Mucosa of descending colon (tissue), 3 donors: Measurements from ENCODE around the gene CCR3. TPM values are rescaled to one million over a fixed set of nuclear protein-coding genes. Genes with fewer than 3 reads are reported as not detected.

ENCODE experiments used
- ATAC-seq: fragments of 200-7000 bp; cut with Tn5 transposase; one replicate; pipeline ENCODE4 v1.9.1; 2020; ENCODE audit warnings: mild to moderate bottlenecking, moderate library complexity
- DNase-seq, 3 donors: peaks; one replicate each; pipeline ENCODE4 v3.0.0-alpha.2; 2020
- H3K36me3 ChIP-seq: fragments of 200-600 bp; one replicate; pipeline ENCODE4 v1.8.0; 2021; ENCODE audit warnings: low read depth, mild to moderate bottlenecking
- H3K4me1 ChIP-seq: fragments of 200-600 bp; one replicate; pipeline ENCODE4 v1.8.0; 2021; ENCODE audit warnings: low read depth, mild to moderate bottlenecking
- H3K4me3 ChIP-seq: fragments of 200-600 bp; one replicate; pipeline ENCODE4 v1.8.0; 2021; ENCODE audit warnings: mild to moderate bottlenecking
- H3K9me3 ChIP-seq: fragments of 200-600 bp; one replicate; pipeline ENCODE4 v1.8.0; 2021; ENCODE audit warnings: mild to moderate bottlenecking
- CTCF ChIP-seq: fragments of 200-600 bp; IDR thresholded peaks from one replicate; pipeline ENCODE4 v1.8.0; 2022; ENCODE audit warnings: antibody characterized with exemption, mild to moderate bottlenecking
- intact Hi-C, 2 donors: fragments of 100-400 bp; cut with DNase I in 1 of 2; cut with micrococcal nuclease in 1 of 2; formaldehyde crosslinking; loops; one replicate each; pipeline versions ENCODE4 v1.11.0 to v1.11.1; 2022; cut with DNase I, micrococcal nuclease
- total RNA-seq, 3 donors: library from RNA; stranded (reverse); fragmentation: NEBNext Ultra II Directional in 2 of 3; extraction: Animal tissue kit (Norgen Biotek cat#: 25700) in 2 of 3; gene quantifications; one replicate each; pipeline versions ENCODE4 v1.2.1 to v1.2.4, GENCODE V29; 2021 to 2023
- donor health status: DM: no; HTN: no; CAD: no; lungs with moderate emphysema.
- donor health status: DM: no; HTN: no; CAD: no.
- donor health status: DM: no; HTN: yes; CAD: no.

The CCR3 gene
- total RNA-seq, 3 donors from 2014 or later = 0.67 TPM; not detected in 2

- no peak for TF ChIP-seq CTCF
- H3K36me3 ChIP-seq = no peaks in the 10 kb centered on the region
- no peak for ATAC-seq
- no peak for DNase-seq
- no peaks in the 10 kb centered on the region for H3K9me3 ChIP-seq
- H3K4me3 ChIP-seq = no peak overlapping the region
- H3K4me1 ChIP-seq = no peaks in the 10 kb centered on the region
- intact Hi-C loops = no loop called here
These were observed 58.2 kb downstream of the CCR3 start for GRCh38 chr3:46300461-46300789.

- ATAC-seq = peak; percentile 15
These were observed 59.0 kb downstream of the CCR3 start for GRCh38 chr3:46301122-46301835.

DNA sequence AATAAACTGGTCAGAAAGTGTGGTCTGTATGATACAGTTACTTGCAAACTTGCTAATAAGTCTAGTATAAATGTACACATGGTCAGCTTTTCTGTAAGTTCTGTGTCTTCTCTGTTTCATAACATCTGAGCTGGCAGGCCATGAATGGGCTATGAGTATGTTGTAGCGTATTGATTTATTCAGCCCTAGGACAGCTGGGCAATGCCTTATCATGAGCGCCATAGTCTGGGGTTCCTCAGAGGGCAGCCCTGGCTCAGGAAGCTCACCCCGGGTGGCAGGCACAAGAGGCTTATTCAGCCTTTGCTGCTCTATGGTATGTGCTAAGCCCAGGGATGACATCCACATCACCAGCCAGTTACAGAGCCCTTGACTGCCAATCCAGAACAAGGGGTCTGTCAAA, 61.0 kb downstream of the CCR3 start:
- Histone ChIP-seq H3K4me3 (no peak overlapping the region), H3K4me1 (no peaks in the 10 kb centered on the region), H3K36me3 (no peaks in the 10 kb centered on the region), H3K9me3 (no peaks in the 10 kb centered on the region)
- ATAC-seq = no peak
- DNase-seq = no peak
- TF ChIP-seq CTCF = no peak
- intact Hi-C loops = no loop called here

More at GRCh38 chr3:46301122-46301835, 59.0 kb downstream of the CCR3 start:
- DNase-seq = no peak
- no peak for TF ChIP-seq CTCF
- intact Hi-C loops = no loop called here
- Histone ChIP-seq H3K4me1 (no peaks in the 10 kb centered on the region), H3K36me3 (no peaks in the 10 kb centered on the region), H3K9me3 (no peaks in the 10 kb centered on the region), H3K4me3 (no peak overlapping the region)

- Histone ChIP-seq H3K36me3 (no peaks in the 10 kb centered on the region), H3K4me1 (no peaks in the 10 kb centered on the region), H3K9me3 (no peaks in the 10 kb centered on the region), H3K4me3 (no peak overlapping the region)
- TF ChIP-seq CTCF = no peak
- intact Hi-C loops = no loop called here
- no peak for ATAC-seq
- DNase-seq = no peak
These were observed 62.5 kb downstream of the CCR3 start for GRCh38 chr3:46304739-46305138.

DNA sequence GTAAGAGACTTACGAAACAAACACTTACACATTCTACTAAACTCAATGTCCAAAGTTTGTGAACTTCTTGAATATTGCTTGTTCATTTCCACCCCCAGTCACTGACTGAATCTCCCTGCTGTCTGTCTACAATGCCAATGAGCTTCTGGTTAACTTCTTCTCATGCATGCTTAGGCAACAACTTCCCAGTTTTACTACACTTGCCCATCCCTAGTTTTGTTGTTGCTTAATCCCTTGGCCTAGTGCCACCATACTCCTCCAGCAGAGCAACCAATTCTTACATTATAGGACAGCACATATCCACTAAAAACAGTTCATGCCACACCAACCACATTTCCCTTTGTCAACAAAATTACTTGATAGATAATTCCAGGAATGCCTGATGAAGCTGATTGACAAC, 70.7 kb downstream of the CCR3 start:
- H3K4me3 ChIP-seq = no peak overlapping the region
- intact Hi-C loops = no loop called here
- no peaks in the 10 kb centered on the region for H3K9me3 ChIP-seq
- DNase-seq (peak in 1 of 3 donors; percentile 63), ATAC-seq (peak; percentile 71)
- H3K36me3 ChIP-seq = no peaks in the 10 kb centered on the region
- no peaks in the 10 kb centered on the region for H3K4me1 ChIP-seq
- TF ChIP-seq CTCF = no peak

- no peaks in the 10 kb centered on the region for H3K9me3 ChIP-seq
- intact Hi-C loops = no loop called here
These were observed 72.3 kb downstream of the CCR3 start for GRCh38 chr3:46314517-46314916.

More at GRCh38 chr3:46314517-46314916, 72.3 kb downstream of the CCR3 start:
- Histone ChIP-seq H3K36me3 (no peaks in the 10 kb centered on the region), H3K4me1 (no peaks in the 10 kb centered on the region), H3K4me3 (no peak overlapping the region)
- ATAC-seq (no peak), DNase-seq (no peak)
- TF ChIP-seq CTCF = no peak
